ENCODE measurements around the gene USP35. TPM values are rescaled to one million over a fixed set of nuclear protein-coding genes. Genes with fewer than 3 reads are reported as not detected.

The USP35 gene
- polyA plus RNA-seq, 1 of the 3 experiments (the other 2 are of a cell fraction) = 8.4 TPM

DNA sequence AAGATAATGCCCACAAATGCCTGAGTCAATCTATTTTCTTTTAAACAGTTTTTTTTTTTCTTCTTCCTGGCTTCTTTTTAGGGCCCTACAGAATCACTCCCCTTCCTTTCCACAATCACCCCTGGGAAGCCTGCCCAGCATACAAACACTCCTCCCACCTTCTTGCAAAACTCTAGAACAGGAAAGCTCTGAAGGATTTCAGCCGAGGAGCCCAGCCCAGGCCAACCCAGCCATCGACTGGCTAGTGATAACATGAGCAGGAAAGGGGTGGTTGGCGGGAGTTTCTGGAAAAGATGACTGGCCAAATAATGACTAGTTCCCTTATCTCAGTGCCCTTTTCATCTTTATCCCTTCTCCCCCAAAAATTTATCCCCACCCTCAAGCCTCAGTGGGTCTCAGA lies 68.2 kb downstream of the USP35 start:
- no peak for DNase-seq
- POLR2A ChIA-PET = interaction anchor here (0.7 kb wide), 1 partner anchor 48 kb away, joined by 3 read pairs; no protein-coding TSS in a partner anchor
- CTCF ChIA-PET = interaction anchor here (1.1 kb wide), 1 partner anchor 8 kb away, joined by 3 read pairs; no protein-coding TSS in a partner anchor

More for the DNA sequence above, 68.2 kb downstream of the USP35 start:
- Histone ChIP-seq H3K9ac (no peak overlapping the region), H3K4me3 (ENCODE audit: low read depth in 2 of 2, low read length in 1 of 2) (no peak overlapping the region), H4K20me1 (ENCODE audit: insufficient read depth) (no peaks in the 10 kb centered on the region), H2AFZ (ENCODE audit: low read depth) (no peak overlapping the region), H3K79me2 (ENCODE audit: insufficient read depth) (no peaks in the 10 kb centered on the region), H3K4me1 (ENCODE audit: control insufficient read depth in 1 of 2, insufficient read depth in 2 of 2, low read depth in 1 of 2, low read length in 1 of 2) (peaks cover 11 to 18% of the 10 kb centered on the region in 2 experiments; a peak in 2 of 4 replicates), H3K9me3 (no peaks in the 10 kb centered on the region), H3K9me2 (no peaks in the 10 kb centered on the region), H3K27ac (ENCODE audit: low read depth in 2 of 2, low read length in 1 of 2) (no peak overlapping the region), H3K36me3 (replicated peaks in 1 of 2; ENCODE audit: control insufficient read depth in 1 of 2, insufficient read depth in 2 of 2, low read length in 1 of 2) (no peaks in the 10 kb centered on the region), H3F3A (replicated peaks; ENCODE audit: insufficient read depth) (no peaks in the 10 kb centered on the region), H3K27me3 (ENCODE audit: insufficient read depth) (no peaks in the 10 kb centered on the region), H3K4me2 (no peak overlapping the region)
- 68% methylated on average over 3 of the region's 3 CpGs for WGBS (ENCODE audit: low lambda C conversion rate)
- TF ChIP-seq NRF1 (IDR thresholded peaks at IDR 0.05; ENCODE audit: low read depth, low read length) (no peak), FOSL2 (IDR thresholded peaks at IDR 0.05; ENCODE audit: borderline replicate concordance, low read depth) (no peak), PBX3 (IDR thresholded peaks at IDR 0.05) (no peak), ZBTB33 (IDR thresholded peaks at IDR 0.05; ENCODE audit: borderline replicate concordance, low read depth) (no peak), NFIC (IDR thresholded peaks at IDR 0.05; ENCODE audit: borderline replicate concordance) (no peak), TEAD4 (IDR thresholded peaks at IDR 0.05; ENCODE audit: borderline replicate concordance, insufficient read depth) (no peak), MEF2A (IDR thresholded peaks at IDR 0.05; ENCODE audit: borderline replicate concordance, low read depth) (no peak), REST (IDR thresholded peaks at IDR 0.05; ENCODE audit: low read depth, low read length) (no peak), ELF1 (IDR thresholded peaks at IDR 0.05) (no peak), GATA2 (CRISPR knock-in tag; IDR thresholded peaks at IDR 0.05) (no peak), RFX5 (IDR thresholded peaks at IDR 0.05; ENCODE audit: low read length) (no peak), SIN3A (IDR thresholded peaks at IDR 0.05; ENCODE audit: borderline replicate concordance, low read depth, low read length) (no peak), EZH2phosphoT487 (IDR thresholded peaks at IDR 0.05; ENCODE audit: borderline replicate concordance, low read depth) (no peak)
- TF ChIP-seq, protein P1, sequence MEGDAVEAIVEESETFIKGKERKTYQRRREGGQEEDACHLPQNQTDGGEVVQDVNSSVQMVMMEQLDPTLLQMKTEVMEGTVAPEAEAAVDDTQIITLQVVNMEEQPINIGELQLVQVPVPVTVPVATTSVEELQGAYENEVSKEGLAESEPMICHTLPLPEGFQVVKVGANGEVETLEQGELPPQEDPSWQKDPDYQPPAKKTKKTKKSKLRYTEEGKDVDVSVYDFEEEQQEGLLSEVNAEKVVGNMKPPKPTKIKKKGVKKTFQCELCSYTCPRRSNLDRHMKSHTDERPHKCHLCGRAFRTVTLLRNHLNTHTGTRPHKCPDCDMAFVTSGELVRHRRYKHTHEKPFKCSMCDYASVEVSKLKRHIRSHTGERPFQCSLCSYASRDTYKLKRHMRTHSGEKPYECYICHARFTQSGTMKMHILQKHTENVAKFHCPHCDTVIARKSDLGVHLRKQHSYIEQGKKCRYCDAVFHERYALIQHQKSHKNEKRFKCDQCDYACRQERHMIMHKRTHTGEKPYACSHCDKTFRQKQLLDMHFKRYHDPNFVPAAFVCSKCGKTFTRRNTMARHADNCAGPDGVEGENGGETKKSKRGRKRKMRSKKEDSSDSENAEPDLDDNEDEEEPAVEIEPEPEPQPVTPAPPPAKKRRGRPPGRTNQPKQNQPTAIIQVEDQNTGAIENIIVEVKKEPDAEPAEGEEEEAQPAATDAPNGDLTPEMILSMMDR (IDR thresholded peaks at IDR 0.05) = no peak

Measured in SK-N-SH (cell line).